ENCODE data around the gene CLIC6. TPM values are rescaled to one million over a fixed set of nuclear protein-coding genes. Genes with fewer than 3 reads are reported as not detected.

The CLIC6 gene
- total RNA-seq, 4 donors from 2014 or later = 2.1 to 5.9 (median 3.3) TPM

GRCh38 chr21:34765619-34766018, 96.8 kb downstream of the CLIC6 start:
- intact Hi-C loops (cut with DNase I; ENCODE audit: low total_unique reads) = no loop called here
- 91 to 92% methylated on average over 4 of the region's 4 CpGs for WGBS, 2 donors
- no peak for DNase-seq (ENCODE audit: low spot score in 2 of 2)
- no peak overlapping the region for H3K4me3 ChIP-seq (ENCODE audit: low read depth, poor library complexity, severe bottlenecking)
- TF ChIP-seq CTCF (IDR thresholded peaks at IDR 0.05) (no peak), POLR2A (IDR thresholded peaks at IDR 0.05) (no peak)

- no peak overlapping the region for H3K4me3 ChIP-seq (ENCODE audit: low read depth, poor library complexity, severe bottlenecking)
- WGBS, 2 donors = 78 to 92% methylated on average over 3 of the region's 3 CpGs
- intact Hi-C loops (cut with DNase I; ENCODE audit: low total_unique reads) = no loop called here
- no peak for TF ChIP-seq CTCF (IDR thresholded peaks at IDR 0.05)
- no peak for TF ChIP-seq POLR2A (IDR thresholded peaks at IDR 0.05)
- DNase-seq (ENCODE audit: low spot score in 2 of 2) = no peak
Observed at GRCh38 chr21:34766862-34767261, 98.1 kb downstream of the CLIC6 start.

Other genes starting within 250 kb of the CLIC6 start
- under 1 TPM in 1 of 4 donors, not detected in 3; 0.59 TPM for gene SMIM34, start 245.0 kb upstream of the CLIC6 start, total RNA-seq
- gene KCNE1, start 156.8 kb upstream of the CLIC6 start, total RNA-seq = 1 to 10 TPM in 1 of 4 donors, under 1 TPM in 3; 0.13 to 1.4 (median 0.64) TPM
- 10 to 100 TPM; 18.8 to 29.0 (median 19.4) TPM for gene RCAN1, start 53.9 kb upstream of the CLIC6 start, total RNA-seq